Measurements from ENCODE around the gene HHAT.
"Not testable (repeated sequence)": the region's sequence is repeated elsewhere in the genome, so short reads cannot be mapped to it uniquely, and the experiment has no call there.

The HHAT gene

DNA sequence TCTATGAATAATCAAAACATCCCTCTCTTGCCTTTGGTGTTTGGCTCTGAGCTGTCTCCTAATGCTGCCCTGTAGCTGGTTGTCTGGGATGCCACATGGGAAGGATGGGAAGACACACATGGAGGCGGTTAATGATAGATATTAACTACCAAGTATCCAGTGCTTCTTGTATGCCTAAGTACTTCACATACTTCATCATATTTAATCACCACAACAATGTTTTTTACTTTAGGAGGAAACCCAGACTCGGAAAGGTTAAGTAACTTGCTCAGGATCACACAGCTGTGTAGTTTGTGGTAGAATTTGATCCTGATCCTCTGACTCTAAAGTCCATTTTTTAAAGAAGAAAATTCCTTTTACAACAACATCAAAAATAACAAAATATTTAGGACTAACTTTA lies 88.0 kb downstream of the HHAT start:
- TF ChIP-seq EZH2 (IDR thresholded peaks at IDR 0.05; ENCODE audit: borderline replicate concordance, low read length): no peak
- TF ChIP-seq, protein P1, sequence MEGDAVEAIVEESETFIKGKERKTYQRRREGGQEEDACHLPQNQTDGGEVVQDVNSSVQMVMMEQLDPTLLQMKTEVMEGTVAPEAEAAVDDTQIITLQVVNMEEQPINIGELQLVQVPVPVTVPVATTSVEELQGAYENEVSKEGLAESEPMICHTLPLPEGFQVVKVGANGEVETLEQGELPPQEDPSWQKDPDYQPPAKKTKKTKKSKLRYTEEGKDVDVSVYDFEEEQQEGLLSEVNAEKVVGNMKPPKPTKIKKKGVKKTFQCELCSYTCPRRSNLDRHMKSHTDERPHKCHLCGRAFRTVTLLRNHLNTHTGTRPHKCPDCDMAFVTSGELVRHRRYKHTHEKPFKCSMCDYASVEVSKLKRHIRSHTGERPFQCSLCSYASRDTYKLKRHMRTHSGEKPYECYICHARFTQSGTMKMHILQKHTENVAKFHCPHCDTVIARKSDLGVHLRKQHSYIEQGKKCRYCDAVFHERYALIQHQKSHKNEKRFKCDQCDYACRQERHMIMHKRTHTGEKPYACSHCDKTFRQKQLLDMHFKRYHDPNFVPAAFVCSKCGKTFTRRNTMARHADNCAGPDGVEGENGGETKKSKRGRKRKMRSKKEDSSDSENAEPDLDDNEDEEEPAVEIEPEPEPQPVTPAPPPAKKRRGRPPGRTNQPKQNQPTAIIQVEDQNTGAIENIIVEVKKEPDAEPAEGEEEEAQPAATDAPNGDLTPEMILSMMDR (IDR thresholded peaks at IDR 0.05; ENCODE audit: low read length): no peak
- H3K4me3 ChIP-seq (ENCODE audit: low read depth, low read length, poor library complexity, severe bottlenecking): no peak overlapping the region
- no peaks in the 10 kb centered on the region for H4K20me1 ChIP-seq (ENCODE audit: insufficient read depth, low read length)
- H3K4me2 ChIP-seq (ENCODE audit: low read length): no peak overlapping the region
- no peaks in the 10 kb centered on the region for H3K79me2 ChIP-seq (ENCODE audit: insufficient read depth, low read length)
- H3K27ac ChIP-seq (ENCODE audit: low read depth, low read length, poor library complexity, severe bottlenecking): no peak overlapping the region
- H3K9me3 ChIP-seq (ENCODE audit: low read length): no peaks in the 10 kb centered on the region
- H3K27me3 ChIP-seq (ENCODE audit: insufficient read depth, low read length): 0 out of 2 replicates have a peak, but pooled peaks cover 4% of the 10 kb centered on the region
- H3K9me2 ChIP-seq (ENCODE audit: low read depth, low read length): no peaks in the 10 kb centered on the region
- H3F3A ChIP-seq (ENCODE audit: insufficient read depth, low read length): no peaks in the 10 kb centered on the region
- H2AFZ ChIP-seq (ENCODE audit: low read length): no peak overlapping the region
- H3K36me3 ChIP-seq (ENCODE audit: insufficient read depth, low read length): no peaks in the 10 kb centered on the region
- no peaks in the 10 kb centered on the region for H3K4me1 ChIP-seq (ENCODE audit: insufficient read depth, low read length, severe bottlenecking)
- no peak overlapping the region for H3K9ac ChIP-seq (ENCODE audit: low read length)

DNA sequence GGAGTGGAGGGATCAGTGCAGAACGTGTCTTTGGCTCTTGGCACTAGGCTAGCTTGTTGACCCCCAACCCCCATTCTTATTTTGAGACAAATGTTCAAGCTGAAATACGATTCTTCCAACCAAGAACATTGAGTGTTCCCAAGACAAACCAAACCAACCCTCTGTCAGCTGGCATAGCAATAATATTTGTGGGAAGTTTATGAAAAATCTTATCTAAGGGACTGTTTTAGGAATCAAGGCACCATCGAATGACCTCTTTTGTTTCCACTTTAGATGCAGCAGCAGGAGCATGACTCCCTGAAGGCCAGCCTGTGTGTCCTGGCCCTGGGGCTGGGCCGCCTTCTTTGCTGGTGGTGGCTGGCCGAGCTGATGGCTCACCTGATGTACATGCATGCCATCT lies 89.2 kb downstream of the HHAT start:
- H3K27ac ChIP-seq (ENCODE audit: low read depth, low read length, poor library complexity, severe bottlenecking): no peak overlapping the region

DNA sequence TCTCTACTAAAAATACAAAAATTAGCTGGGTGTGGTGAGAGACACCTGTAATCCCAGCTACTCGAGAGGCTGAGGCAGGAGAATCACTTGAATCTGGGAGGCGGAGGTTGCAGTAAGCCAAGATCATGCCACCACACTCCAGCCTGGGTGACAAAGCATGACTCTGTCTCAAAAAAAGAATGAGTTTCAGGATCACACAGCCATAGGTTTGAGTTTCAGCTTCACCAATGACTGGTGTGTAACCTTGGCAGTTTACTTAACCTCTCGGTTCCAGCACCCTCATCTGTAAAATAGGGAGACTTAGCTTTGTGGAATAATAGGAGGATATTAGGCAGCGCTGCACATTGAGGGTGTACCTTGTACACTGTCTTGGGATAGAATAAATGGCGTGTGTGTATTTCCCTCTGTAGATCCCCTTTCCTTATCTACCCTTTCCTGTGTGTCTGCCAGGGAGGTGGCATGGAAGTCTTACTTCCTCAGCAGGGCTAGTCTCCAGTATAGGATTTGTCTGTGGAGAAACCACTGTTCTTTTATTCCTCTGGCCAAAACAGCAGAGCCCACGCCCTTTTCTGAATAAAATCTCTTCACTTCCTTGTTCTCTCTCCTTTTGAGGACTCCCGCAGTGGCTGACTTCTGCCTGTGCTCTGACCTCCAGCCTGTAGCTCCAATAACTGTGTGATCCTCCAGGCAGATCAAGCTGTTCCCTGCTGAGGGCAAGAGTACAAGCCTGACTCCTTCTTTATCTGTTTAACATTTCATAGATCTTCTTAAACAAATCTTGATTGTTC lies 90.4 kb downstream of the HHAT start:
- H3K4me2 ChIP-seq (ENCODE audit: low read length): no peak overlapping the region
- H2AFZ ChIP-seq (ENCODE audit: low read length): no peak overlapping the region
- H3K79me2 ChIP-seq (ENCODE audit: insufficient read depth, low read length): no peaks in the 10 kb centered on the region
- no peaks in the 10 kb centered on the region for H3K9me3 ChIP-seq (ENCODE audit: low read length)
- H3K4me1 ChIP-seq (ENCODE audit: insufficient read depth, low read length, severe bottlenecking): no peaks in the 10 kb centered on the region
- no peaks in the 10 kb centered on the region for H3K9me2 ChIP-seq (ENCODE audit: low read depth, low read length)
- H3F3A ChIP-seq (ENCODE audit: insufficient read depth, low read length): no peaks in the 10 kb centered on the region
- H3K27me3 ChIP-seq (ENCODE audit: insufficient read depth, low read length): 0 out of 2 replicates have a peak, but pooled peaks cover 4% of the 10 kb centered on the region
- H3K4me3 ChIP-seq (ENCODE audit: low read depth, low read length, poor library complexity, severe bottlenecking): no peak overlapping the region
- no peak overlapping the region for H3K9ac ChIP-seq (ENCODE audit: low read length)
- H4K20me1 ChIP-seq (ENCODE audit: insufficient read depth, low read length): no peaks in the 10 kb centered on the region
- no peaks in the 10 kb centered on the region for H3K36me3 ChIP-seq (ENCODE audit: insufficient read depth, low read length)
- no peak overlapping the region for H3K27ac ChIP-seq (ENCODE audit: low read depth, low read length, poor library complexity, severe bottlenecking)
- TF ChIP-seq, protein P1 (IDR thresholded peaks at IDR 0.05; ENCODE audit: low read length): no peak
- TF ChIP-seq EZH2 (IDR thresholded peaks at IDR 0.05; ENCODE audit: borderline replicate concordance, low read length): no peak

More for the DNA sequence above, 89.2 kb downstream of the HHAT start:
- TF ChIP-seq, protein P1 (IDR thresholded peaks at IDR 0.05; ENCODE audit: low read length): no peak
- TF ChIP-seq EZH2 (IDR thresholded peaks at IDR 0.05; ENCODE audit: borderline replicate concordance, low read length): no peak
- Histone ChIP-seq H3K36me3 (ENCODE audit: insufficient read depth, low read length) (no peaks in the 10 kb centered on the region), H3K4me1 (ENCODE audit: insufficient read depth, low read length, severe bottlenecking) (no peaks in the 10 kb centered on the region), H3K9me3 (ENCODE audit: low read length) (no peaks in the 10 kb centered on the region), H3K9me2 (ENCODE audit: low read depth, low read length) (no peaks in the 10 kb centered on the region), H3F3A (ENCODE audit: insufficient read depth, low read length) (no peaks in the 10 kb centered on the region), H3K27me3 (ENCODE audit: insufficient read depth, low read length) (0 out of 2 replicates have a peak, but pooled peaks cover 4% of the 10 kb centered on the region), H2AFZ (ENCODE audit: low read length) (no peak overlapping the region), H3K4me3 (ENCODE audit: low read depth, low read length, poor library complexity, severe bottlenecking) (no peak overlapping the region), H3K4me2 (ENCODE audit: low read length) (no peak overlapping the region), H3K79me2 (ENCODE audit: insufficient read depth, low read length) (no peaks in the 10 kb centered on the region), H4K20me1 (ENCODE audit: insufficient read depth, low read length) (no peaks in the 10 kb centered on the region), H3K9ac (ENCODE audit: low read length) (no peak overlapping the region)

DNA sequence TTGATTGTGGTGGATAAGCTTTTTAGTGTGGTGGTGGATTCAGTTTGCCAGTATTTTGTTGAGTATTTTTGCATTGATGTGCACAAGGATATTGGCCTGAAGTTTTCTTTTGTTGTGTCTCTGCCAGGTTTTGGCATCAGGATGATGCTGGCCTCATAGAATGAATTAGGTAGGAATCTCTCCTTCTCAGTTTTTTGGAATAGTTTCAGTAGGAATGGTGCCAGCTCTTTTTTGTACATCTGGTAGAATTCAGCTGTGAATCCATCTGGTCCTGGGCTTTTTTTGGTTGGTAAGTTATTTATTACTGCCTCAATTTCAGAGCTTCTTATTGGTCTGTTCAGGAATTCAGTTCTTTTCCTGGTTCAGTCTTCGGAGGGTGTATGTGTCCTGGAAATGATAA lies 98.0 kb downstream of the HHAT start:
- H4K20me1 ChIP-seq (ENCODE audit: insufficient read depth, low read length); H3K79me2 ChIP-seq (ENCODE audit: insufficient read depth, low read length); H3K9me3 ChIP-seq (ENCODE audit: low read length); H3K27me3 ChIP-seq (ENCODE audit: insufficient read depth, low read length); H3K4me3 ChIP-seq (ENCODE audit: low read depth, low read length, poor library complexity, severe bottlenecking); H3K4me2 ChIP-seq (ENCODE audit: low read length); H2AFZ ChIP-seq (ENCODE audit: low read length); H3K27ac ChIP-seq (ENCODE audit: low read depth, low read length, poor library complexity, severe bottlenecking); H3K9ac ChIP-seq (ENCODE audit: low read length); H3F3A ChIP-seq (ENCODE audit: insufficient read depth, low read length); H3K4me1 ChIP-seq (ENCODE audit: insufficient read depth, low read length, severe bottlenecking); H3K36me3 ChIP-seq (ENCODE audit: insufficient read depth, low read length); H3K9me2 ChIP-seq (ENCODE audit: low read depth, low read length): not testable (repeated sequence)

Data from OCI-LY1 (cell line).